Activated CD4-positive, alpha-beta T cell treated with anti-CD3 and anti-CD28 coated beads, Interleukin-2, amount 10 ng/mL, durations not matched to agents 7 days and 5 days (primary cell): ENCODE data around the gene ALAD. TPM values are rescaled to one million over a fixed set of nuclear protein-coding genes. Genes with fewer than 3 reads are reported as not detected.
"Not testable (repeated sequence)": the region's sequence is repeated elsewhere in the genome, so short reads cannot be mapped to it uniquely, and the experiment has no call there.

Source experiments
- CTCF ChIA-PET: fragments of 350-600 bp; sonication (Branson Sonifier 250); formaldehyde crosslinking; loops from one replicate; lab custom pipeline; 2021; ENCODE audit warnings: antibody characterized with exemption; lab: Charles Lee
- POLR2A ChIA-PET: fragments of 350-600 bp; sonication (Branson Sonifier 250); formaldehyde crosslinking; loops from one replicate; lab custom pipeline; 2021; ENCODE audit warnings: antibody characterized with exemption; lab: Charles Lee
- DNase-seq: peaks from one replicate; pipeline ENCODE4 v3.0.0-alpha.2; 2020
- H3K27ac Mint-ChIP-seq: one replicate; pipeline ENCODE4 v1.8.0; 2021; ENCODE audit warnings: mild to moderate bottlenecking, moderate library complexity, mixed read lengths
- H3K27me3 Mint-ChIP-seq: one replicate; pipeline ENCODE4 v1.8.0; 2021; ENCODE audit warnings: mixed read lengths
- H3K36me3 Mint-ChIP-seq: one replicate; pipeline ENCODE4 v1.8.0; 2021; ENCODE audit warnings: low read depth, mixed read lengths
- H3K4me1 Mint-ChIP-seq: one replicate; pipeline ENCODE4 v1.8.0; 2021; ENCODE audit warnings: mixed read lengths
- H3K4me3 Mint-ChIP-seq: one replicate; pipeline ENCODE4 v1.8.0; 2021; ENCODE audit warnings: mild to moderate bottlenecking, moderate library complexity, mixed read lengths
- H3K9me3 Mint-ChIP-seq: one replicate; pipeline ENCODE4 v1.8.0; 2021; ENCODE audit warnings: mixed read lengths
- total RNA-seq, 2 experiments: library from RNA; stranded (reverse); gene quantifications; one replicate each; pipeline ENCODE4 v1.2.3, GENCODE V29; 2021

The ALAD gene
- total RNA-seq, 2 experiments from 2014 or later: 37.5 to 40.6 TPM

DNA sequence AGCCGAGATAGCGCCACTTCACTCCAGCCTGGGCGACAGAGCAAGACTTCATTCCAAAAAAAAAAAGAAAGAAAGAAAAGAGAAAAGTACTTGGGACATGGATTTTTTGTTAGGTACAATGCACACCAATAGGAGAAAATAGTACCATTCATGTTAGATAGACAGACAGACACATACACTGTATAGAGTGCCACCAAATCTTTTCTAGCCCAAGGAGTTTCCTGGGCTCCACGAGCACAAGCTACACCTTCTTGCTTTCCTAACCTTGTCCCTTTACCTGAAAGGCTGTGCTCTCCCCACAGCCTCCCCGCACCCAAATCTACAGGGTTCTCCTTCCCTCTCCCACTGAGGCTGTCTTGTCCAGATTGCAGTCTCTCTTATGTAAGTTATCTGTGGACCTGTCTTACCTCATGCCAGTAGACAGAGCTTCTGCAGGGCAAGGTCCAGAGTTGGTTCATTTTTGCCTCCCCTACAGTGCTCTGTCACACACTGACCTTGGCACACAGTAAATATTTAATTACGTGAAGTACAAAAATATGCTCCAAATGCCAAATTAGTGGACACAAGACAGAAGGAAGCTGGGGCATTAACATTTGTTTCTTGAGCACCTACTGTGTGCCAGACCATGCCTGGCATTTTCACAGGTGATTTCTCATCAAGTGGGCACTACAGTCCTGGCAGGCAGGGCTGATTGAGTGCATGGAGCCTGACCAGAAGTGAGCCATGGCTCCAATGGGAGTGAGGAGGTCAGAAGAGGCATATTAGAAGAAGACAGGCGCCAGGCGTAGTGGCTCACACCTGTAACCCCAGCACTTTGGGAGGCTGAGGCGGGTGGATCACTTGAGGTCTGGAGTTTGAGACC, 5.9 kb downstream of the ALAD start:
- DNase-seq: no peak
- no peak overlapping the region for H3K4me3 Mint-ChIP-seq
- peaks cover 17% of the 10 kb centered on the region for H3K4me1 Mint-ChIP-seq
- POLR2A ChIA-PET: interaction anchor here (0.6 kb wide), 1 partner anchor 18 kb away, joined by 3 read pairs; the partner anchor contains the start of gene HDHD3
- H3K36me3 Mint-ChIP-seq: peaks cover 15% of the 10 kb centered on the region
- H3K9me3 Mint-ChIP-seq: no peaks in the 10 kb centered on the region
- no peak overlapping the region for H3K27ac Mint-ChIP-seq
- H3K27me3 Mint-ChIP-seq: no peaks in the 10 kb centered on the region
- CTCF ChIA-PET: interaction anchor here (1.0 kb wide), 1 partner anchor 15 kb away, joined by 3 read pairs; the partner anchor contains the start of genes C9orf43 and POLE3

DNA sequence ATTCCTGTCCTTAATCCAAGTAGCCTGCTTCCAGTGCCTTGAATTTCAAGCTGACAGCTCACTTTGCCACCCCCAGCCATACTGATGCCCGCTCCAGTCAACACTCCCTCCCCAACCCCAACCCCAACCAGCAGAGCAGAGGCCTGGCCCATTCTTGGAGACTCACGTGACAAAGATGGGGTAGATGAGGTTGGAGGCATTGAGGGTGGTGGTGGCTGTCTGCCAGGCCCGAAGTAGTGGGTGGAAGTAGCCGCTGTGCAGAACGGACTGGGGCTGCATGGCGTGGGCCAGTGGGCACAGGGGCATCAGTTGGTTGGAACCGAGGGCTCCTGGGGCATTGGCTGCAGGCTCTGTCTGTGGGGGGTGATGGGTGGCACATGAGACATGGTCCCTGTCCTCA, 7.8 kb downstream of the ALAD start:
- H3K27me3 Mint-ChIP-seq: no peaks in the 10 kb centered on the region
- ChIA-PET POLR2A (interaction anchor here (0.7 kb wide), 1 partner anchor 89 kb away, joined by 3 read pairs; no protein-coding TSS in a partner anchor), CTCF (interaction anchor here (0.7 kb wide), 1 partner anchor 54 kb away, joined by 3 read pairs; no protein-coding TSS in a partner anchor)
- DNase-seq: no peak
- H3K36me3 Mint-ChIP-seq: peaks cover 24% of the 10 kb centered on the region
- H3K27ac Mint-ChIP-seq: no peak overlapping the region
- peaks cover 3% of the 10 kb centered on the region for H3K4me1 Mint-ChIP-seq
- no peak overlapping the region for H3K4me3 Mint-ChIP-seq
- no peaks in the 10 kb centered on the region for H3K9me3 Mint-ChIP-seq

DNA sequence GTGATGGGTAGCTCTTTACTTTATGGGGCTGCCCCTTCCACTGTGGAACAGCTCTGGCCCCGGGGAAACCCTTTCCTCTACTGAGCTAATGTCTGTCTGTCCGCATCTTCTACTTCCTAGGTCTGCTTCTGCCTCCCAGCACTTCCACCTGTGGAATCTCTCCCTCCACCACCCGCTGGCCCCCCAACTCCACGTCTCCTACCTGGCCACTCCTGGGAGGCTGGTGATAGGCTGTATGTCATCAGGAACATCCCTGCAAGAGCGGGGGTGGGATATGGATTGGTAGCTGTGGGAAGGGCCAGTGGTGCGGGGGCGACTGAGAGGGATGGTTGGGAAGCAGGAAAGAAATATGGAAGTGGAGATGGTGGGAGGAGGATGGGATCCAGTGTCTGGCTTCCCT, 9.2 kb downstream of the ALAD start:
- no peaks in the 10 kb centered on the region for H3K27me3 Mint-ChIP-seq
- peaks cover 3% of the 10 kb centered on the region for H3K4me1 Mint-ChIP-seq
- H3K36me3 Mint-ChIP-seq: peaks cover 29% of the 10 kb centered on the region
- no peak for DNase-seq
- H3K27ac Mint-ChIP-seq: no peak overlapping the region
- no peak overlapping the region for H3K4me3 Mint-ChIP-seq
- no peaks in the 10 kb centered on the region for H3K9me3 Mint-ChIP-seq
- CTCF ChIA-PET: interaction anchor here (0.6 to 2.0 kb wide), 4 partner anchors 9 to 199 kb away, joined by 3 to 5 read pairs (median 3); partner anchors contain the start of gene ALAD
- POLR2A ChIA-PET: no interaction called here

DNA sequence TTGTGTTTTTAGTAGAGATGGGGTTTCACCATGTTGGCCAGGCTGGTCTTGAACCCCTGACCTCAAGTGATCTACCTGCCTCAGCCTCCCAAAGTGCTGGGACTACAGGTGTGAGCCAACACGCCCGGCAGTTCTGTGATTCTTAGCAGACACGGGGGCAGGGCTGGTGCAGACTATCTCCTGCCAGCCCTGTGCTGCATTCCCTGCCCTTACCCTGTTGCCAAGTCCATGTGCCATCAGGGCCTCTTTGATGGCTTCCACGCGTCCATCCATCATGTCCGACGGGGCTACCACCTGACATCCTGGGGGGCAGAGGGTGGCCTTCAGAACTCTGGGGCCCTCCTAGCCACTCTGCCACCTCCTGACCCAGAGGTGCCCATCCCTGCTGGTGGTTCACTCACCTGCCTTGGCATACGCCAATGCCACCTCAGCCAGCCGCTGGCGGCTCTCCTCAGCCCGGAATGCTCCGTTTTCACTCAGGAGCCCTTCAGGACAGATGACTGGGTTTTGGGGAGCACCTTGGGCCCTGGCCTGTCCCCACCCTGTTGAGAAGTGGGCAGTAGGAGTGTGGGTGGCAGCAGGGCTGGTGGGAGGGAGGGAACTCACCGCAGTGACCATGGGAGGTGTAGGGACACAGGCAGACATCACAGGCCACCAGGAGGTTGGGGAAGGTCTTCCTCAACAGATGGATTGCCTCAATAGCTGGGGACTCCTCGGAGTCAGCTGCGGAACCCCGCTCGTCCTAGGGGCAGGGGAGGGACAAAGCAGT, 10.7 kb downstream of the ALAD start:
- DNase-seq: no peak
- CTCF ChIA-PET: interaction anchor here (1.2 to 2.0 kb wide), 2 partner anchors 11 to 13 kb away, joined by 3 to 5 read pairs; partner anchors contain the start of gene ALAD
- Mint-ChIP-seq H3K9me3 (no peaks in the 10 kb centered on the region), H3K36me3 (peaks cover 31% of the 10 kb centered on the region), H3K4me3 (no peak overlapping the region), H3K27me3 (no peaks in the 10 kb centered on the region), H3K27ac (no peak overlapping the region), H3K4me1 (no peaks in the 10 kb centered on the region)
- POLR2A ChIA-PET: no interaction called here

DNA sequence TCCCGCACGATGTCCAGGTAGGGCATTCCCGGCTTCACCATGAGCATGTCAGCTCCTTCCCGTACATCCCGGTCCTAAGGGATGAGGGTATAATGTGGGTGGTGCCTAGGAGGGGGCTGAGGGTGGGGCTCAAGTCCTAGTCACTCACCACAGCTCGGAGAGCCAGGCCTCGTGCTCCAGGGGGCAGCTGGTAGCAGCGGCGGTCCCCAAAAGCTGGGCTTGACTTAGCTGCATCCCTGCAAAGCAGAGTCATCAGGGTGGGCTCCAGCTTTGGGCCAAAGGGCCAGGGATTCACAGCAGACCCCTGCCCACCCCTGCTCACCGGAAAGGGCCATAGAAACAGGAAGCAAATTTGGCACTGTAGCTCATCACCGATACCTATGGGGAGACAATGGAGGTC, 11.6 kb downstream of the ALAD start:
- no peak for DNase-seq
- Mint-ChIP-seq H3K4me1 (no peaks in the 10 kb centered on the region), H3K9me3 (no peaks in the 10 kb centered on the region), H3K27me3 (no peaks in the 10 kb centered on the region), H3K27ac (no peak overlapping the region), H3K4me3 (no peak overlapping the region), H3K36me3 (peaks cover 31% of the 10 kb centered on the region)
- ChIA-PET CTCF (interaction anchor here (0.5 to 1.1 kb wide), 3 partner anchors 8 to 1046 kb away, joined by 3 read pairs; no protein-coding TSS in a partner anchor), POLR2A (no interaction called here)

DNA sequence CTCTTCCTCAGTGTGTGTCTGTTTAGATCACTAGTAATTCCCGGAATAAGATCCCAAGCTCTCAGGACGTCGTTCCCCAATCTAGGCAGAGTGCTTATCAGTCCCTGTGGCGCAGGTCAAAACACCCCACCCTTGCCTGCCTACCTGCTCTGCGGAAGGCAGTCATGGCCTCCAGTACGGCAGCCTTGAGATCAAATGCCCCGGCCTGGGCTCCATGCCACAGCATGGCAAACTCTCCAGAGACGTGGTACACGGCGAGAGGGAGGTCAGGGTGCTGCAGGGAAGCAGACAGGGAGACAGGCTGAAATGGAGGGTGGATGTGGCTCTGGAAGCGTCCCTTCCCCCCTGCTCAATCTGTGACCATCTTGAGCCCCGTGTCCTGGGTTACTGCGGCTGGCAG, 12.3 kb downstream of the ALAD start:
- CTCF ChIA-PET: interaction anchor here (0.5 to 1.1 kb wide), 3 partner anchors 8 to 13 kb away, joined by 3 read pairs; partner anchors contain the start of gene ALAD
- H3K27me3 Mint-ChIP-seq: no peaks in the 10 kb centered on the region
- H3K27ac Mint-ChIP-seq: no peak overlapping the region
- peaks cover 31% of the 10 kb centered on the region for H3K36me3 Mint-ChIP-seq
- H3K9me3 Mint-ChIP-seq: no peaks in the 10 kb centered on the region
- DNase-seq: no peak
- no peaks in the 10 kb centered on the region for H3K4me1 Mint-ChIP-seq
- no peak overlapping the region for H3K4me3 Mint-ChIP-seq
- POLR2A ChIA-PET: no interaction called here

DNA sequence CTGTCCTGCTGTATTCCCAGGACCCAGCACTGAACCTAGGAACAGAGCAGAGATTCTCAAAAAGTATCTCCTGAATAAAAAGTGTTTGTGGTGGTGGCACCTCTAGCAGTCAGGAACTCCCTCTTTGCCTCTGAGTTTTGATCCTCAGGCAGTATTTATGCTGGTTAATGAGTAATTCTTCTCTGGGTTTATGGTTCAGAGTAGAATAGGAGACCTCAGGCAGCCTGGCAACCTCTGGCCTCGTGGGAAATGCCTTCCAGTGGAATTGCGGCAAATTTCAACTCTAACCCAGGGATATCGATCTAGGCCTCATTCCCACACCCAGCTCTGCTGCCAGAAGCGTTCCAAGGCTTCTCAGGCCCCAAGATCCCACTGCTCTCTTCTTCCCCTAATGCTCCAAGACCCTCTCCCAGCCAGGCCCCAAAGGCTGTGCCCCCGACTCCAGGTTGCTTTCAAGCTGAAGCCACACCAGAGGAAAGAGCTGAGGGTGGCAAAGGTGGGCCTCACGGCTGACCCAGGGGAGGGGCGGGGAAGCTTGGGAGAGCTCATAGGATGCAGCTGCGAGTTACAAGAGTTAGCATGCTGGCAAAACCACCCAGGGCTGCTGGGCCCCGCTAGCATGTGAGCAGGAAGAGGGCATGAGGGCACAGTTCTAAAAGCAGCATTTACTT, 13.4 kb downstream of the ALAD start:
- Mint-ChIP-seq H3K27ac (no peak overlapping the region), H3K27me3 (no peaks in the 10 kb centered on the region), H3K4me1 (no peaks in the 10 kb centered on the region), H3K36me3 (peaks cover 27% of the 10 kb centered on the region), H3K4me3 (no peak overlapping the region), H3K9me3 (no peaks in the 10 kb centered on the region)
- ChIA-PET CTCF (interaction anchor here (1.0 to 1.1 kb wide), 3 partner anchors 11 to 270 kb away, joined by 3 to 7 read pairs (median 3); partner anchors contain the start of gene ALAD), POLR2A (interaction anchor here (0.6 kb wide), 1 partner anchor 12 kb away, joined by 3 read pairs; no protein-coding TSS in a partner anchor)
- DNase-seq: no peak

DNA sequence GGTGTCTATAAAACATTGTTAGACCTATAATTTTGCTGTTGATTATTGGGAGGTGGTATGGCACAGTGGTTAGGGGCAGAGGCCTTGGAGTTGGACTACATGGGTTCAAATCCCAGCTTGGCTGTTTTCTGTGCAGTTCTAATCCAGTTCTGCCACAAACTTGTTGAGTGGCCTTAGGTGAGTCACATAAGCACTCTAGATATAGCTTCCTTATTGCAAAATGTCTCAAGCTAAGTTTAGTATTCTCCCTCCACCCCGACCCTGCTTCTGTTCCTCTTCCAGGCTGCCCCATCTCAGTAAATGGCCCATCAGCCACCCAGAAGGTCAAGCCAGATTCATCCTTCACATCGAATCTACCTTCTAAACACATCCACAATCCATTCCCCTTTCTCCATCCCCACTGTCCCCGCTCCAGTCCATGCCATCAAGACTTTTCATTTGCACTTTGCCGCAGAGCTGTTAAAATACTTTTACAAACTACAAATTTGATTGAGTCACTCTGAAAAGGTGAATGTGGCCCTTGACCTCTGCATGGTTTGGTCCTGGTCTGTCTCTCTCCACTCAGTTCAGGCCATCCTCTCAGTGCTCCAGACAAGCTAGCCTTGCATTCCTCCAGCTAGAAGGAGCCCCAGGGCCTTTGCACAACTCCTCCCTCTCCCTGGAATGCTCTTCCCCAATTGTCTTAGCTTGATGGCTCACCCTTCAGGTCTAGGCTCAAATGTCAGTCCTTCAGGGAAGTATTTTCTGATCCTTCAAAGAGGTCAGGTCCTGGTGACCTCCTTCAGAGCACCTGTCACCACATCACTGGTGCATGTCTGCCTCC, 14.3 kb downstream of the ALAD start:
- CTCF ChIA-PET: interaction anchor here (1.0 to 1.1 kb wide), 3 partner anchors 12 to 271 kb away, joined by 3 to 7 read pairs (median 3); partner anchors contain the start of gene ALAD
- Mint-ChIP-seq H3K4me1 (no peaks in the 10 kb centered on the region), H3K27ac (no peak overlapping the region), H3K9me3 (no peaks in the 10 kb centered on the region), H3K4me3 (no peak overlapping the region), H3K36me3 (peaks cover 21% of the 10 kb centered on the region), H3K27me3 (no peaks in the 10 kb centered on the region)
- POLR2A ChIA-PET: no interaction called here
- DNase-seq: no peak

DNA sequence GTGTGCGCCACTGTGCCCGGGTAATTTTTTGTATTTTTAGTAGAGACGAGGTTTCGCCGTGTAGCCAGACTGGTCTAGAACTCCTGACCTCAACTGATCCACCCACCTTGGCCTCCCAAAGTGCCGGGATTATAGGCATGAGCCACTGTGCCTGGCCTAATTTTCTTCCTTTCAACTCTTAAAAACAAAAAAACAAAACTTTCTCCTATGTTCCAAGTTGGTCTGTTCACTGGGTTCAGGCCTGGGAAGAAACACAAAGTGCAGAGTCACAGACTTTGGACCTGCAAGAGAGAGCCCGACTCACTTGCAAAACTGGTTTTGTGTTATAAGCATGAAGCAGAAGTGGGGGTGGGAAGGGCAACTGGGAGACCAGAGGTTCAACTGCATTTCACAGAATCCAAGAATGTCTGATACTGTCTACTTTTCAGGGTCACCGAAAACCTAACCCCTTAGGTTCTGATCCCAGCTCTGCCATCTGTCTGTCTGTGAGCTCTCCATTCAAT, 19.1 kb downstream of the ALAD start:
- Mint-ChIP-seq H3K27me3 (no peaks in the 10 kb centered on the region), H3K9me3 (no peaks in the 10 kb centered on the region), H3K36me3 (peaks cover 2% of the 10 kb centered on the region), H3K4me1 (peaks cover 5% of the 10 kb centered on the region), H3K27ac (no peak overlapping the region), H3K4me3 (no peak overlapping the region)
- ChIA-PET CTCF (no interaction called here), POLR2A (no interaction called here)
- no peak for DNase-seq

DNA sequence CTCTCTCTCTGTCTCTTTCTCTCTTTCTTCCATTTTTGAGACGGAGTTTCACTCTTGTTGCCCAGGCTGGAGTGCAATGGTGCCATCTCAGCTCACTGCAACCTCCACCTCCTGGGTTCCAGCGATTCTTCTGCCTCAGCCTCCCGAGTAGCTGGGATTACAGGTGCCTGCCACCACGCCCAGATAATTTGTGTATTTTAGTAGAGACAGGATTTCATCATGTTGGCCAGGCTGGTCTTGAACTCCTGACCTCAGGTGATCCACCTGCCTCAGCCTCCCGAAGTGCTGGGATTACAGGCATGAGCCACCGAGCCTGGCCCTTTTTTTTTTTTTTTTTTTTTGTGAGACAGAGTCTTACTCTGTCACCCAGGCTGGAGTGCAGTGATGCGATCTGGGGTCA, 19.6 kb downstream of the ALAD start:
- CTCF ChIA-PET, H3K4me1 Mint-ChIP-seq, H3K27me3 Mint-ChIP-seq, H3K27ac Mint-ChIP-seq, H3K9me3 Mint-ChIP-seq, POLR2A ChIA-PET, H3K36me3 Mint-ChIP-seq, DNase-seq, H3K4me3 Mint-ChIP-seq: not testable (repeated sequence)

DNA sequence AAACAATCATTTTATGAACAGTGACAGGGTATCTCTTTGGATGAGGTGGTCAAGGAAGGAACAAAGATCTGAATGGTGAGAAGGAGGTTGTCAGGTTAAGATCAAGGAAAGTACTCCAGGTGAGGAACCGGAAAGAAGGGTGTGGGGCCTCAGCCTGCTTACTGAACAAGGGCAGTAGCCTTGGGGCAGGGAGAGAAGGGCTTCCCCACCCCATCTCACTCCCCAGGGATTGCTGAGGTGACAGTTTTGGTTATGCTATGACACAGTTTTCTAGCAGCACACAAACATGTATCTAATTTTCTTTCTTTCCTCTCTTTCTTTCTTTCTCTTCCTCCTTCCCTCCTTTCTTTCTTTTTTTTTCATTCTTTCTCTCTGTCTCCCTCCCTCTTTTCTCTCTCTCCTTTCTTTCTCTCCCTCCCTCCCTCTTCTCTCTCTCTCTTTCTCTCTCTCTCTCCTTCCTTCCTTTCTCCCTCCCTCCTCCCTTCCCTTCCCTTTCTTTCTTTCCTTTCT, 20.2 kb downstream of the ALAD start:
- Mint-ChIP-seq H3K27me3 (no peaks in the 10 kb centered on the region), H3K4me1 (peaks cover 6% of the 10 kb centered on the region), H3K9me3 (no peaks in the 10 kb centered on the region), H3K27ac (no peak overlapping the region), H3K4me3 (no peak overlapping the region), H3K36me3 (peaks cover 2% of the 10 kb centered on the region)
- ChIA-PET POLR2A (no interaction called here), CTCF (no interaction called here)
- no peak for DNase-seq
